DOHH2 (cell line): ENCODE measurements around the gene SIX3.

Source experiments
- EZH2phosphoT487 ChIP-seq: fragments of 200-600 bp; sonication (generic); IDR thresholded peaks from 2 replicates; pipeline ENCODE4 v1.6.1; 2017; ENCODE audit warnings: borderline replicate concordance, mild to moderate bottlenecking, antibody characterized with exemption, low read length, moderate library complexity, mixed read lengths
- TF ChIP-seq, protein P1 (sequence below): fragments of 200-600 bp; sonication (generic); IDR thresholded peaks from one replicate; pipeline ENCODE4 v1.5.1; 2014; ENCODE audit warnings: antibody characterized with exemption, mild to moderate bottlenecking, low read depth, low read length; ENCODE audit not compliant: poor library complexity, severe bottlenecking

GRCh38 chr2:44967727-44968432 is 26.4 kb downstream of the SIX3 start:
- TF ChIP-seq, protein P1, sequence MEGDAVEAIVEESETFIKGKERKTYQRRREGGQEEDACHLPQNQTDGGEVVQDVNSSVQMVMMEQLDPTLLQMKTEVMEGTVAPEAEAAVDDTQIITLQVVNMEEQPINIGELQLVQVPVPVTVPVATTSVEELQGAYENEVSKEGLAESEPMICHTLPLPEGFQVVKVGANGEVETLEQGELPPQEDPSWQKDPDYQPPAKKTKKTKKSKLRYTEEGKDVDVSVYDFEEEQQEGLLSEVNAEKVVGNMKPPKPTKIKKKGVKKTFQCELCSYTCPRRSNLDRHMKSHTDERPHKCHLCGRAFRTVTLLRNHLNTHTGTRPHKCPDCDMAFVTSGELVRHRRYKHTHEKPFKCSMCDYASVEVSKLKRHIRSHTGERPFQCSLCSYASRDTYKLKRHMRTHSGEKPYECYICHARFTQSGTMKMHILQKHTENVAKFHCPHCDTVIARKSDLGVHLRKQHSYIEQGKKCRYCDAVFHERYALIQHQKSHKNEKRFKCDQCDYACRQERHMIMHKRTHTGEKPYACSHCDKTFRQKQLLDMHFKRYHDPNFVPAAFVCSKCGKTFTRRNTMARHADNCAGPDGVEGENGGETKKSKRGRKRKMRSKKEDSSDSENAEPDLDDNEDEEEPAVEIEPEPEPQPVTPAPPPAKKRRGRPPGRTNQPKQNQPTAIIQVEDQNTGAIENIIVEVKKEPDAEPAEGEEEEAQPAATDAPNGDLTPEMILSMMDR = no peak
- TF ChIP-seq EZH2phosphoT487 = no peak
